Upper lobe of right lung (tissue), 1 donor: ENCODE data around the gene PLA2G5. TPM values are rescaled to one million over a fixed set of nuclear protein-coding genes. Genes with fewer than 3 reads are reported as not detected.

Source experiments
- ATAC-seq: fragments of 200-7000 bp; cut with Tn5 transposase; one replicate; pipeline ENCODE4 v1.9.1; 2020; ENCODE audit warnings: mild to moderate bottlenecking, moderate library complexity
- DNase-seq: peaks from one replicate; pipeline ENCODE4 v3.0.0-alpha.2; 2020
- H3K27ac ChIP-seq: fragments of 200-600 bp; one replicate; pipeline ENCODE4 v1.8.0; 2022
- H3K27me3 ChIP-seq: fragments of 200-600 bp; one replicate; pipeline ENCODE4 v1.8.0; 2022; ENCODE audit warnings: mild to moderate bottlenecking
- H3K36me3 ChIP-seq: fragments of 200-600 bp; one replicate; pipeline ENCODE4 v1.8.0; 2022
- H3K4me1 ChIP-seq: fragments of 200-600 bp; one replicate; pipeline ENCODE4 v1.8.0; 2022
- H3K4me3 ChIP-seq: fragments of 200-600 bp; one replicate; pipeline ENCODE4 v1.8.0; 2022; ENCODE audit warnings: mild to moderate bottlenecking
- H3K9me3 ChIP-seq: fragments of 200-600 bp; one replicate; pipeline ENCODE4 v1.8.0; 2022
- CTCF ChIP-seq: fragments of 200-600 bp; IDR thresholded peaks from one replicate; pipeline ENCODE4 v1.8.0; 2022; ENCODE audit warnings: antibody characterized with exemption
- intact Hi-C: fragments of 100-400 bp; cut with DNase I; formaldehyde crosslinking; loops from one replicate; pipeline ENCODE4 v1.11.0; 2022
- total RNA-seq: library from RNA; stranded (reverse); fragmentation: NEBNext Ultra II Directional; extraction: Animal tissue kit (Norgen Biotek cat#: 25700); gene quantifications from one replicate; pipeline ENCODE4 v1.2.1, GENCODE V29; 2021
- donor health status: DM: no; HTN: yes; CAD: no; lungs with severe emphysema.

The PLA2G5 gene
- total RNA-seq, 1 donor from 2014 or later, result 4.9 TPM

GRCh38 chr1:20134995-20135394 is 65.0 kb downstream of the PLA2G5 start:
- H3K4me3 ChIP-seq, result no peak overlapping the region
- TF ChIP-seq CTCF, result no peak
- H3K27ac ChIP-seq, result no peak overlapping the region
- no peaks in the 10 kb centered on the region for H3K36me3 ChIP-seq
- ATAC-seq (no peak), DNase-seq (no peak)
- H3K27me3 ChIP-seq, result no peaks in the 10 kb centered on the region
- H3K4me1 ChIP-seq, result no peaks in the 10 kb centered on the region
- H3K9me3 ChIP-seq, result no peaks in the 10 kb centered on the region
- intact Hi-C loops, result no loop called here

- no peak for TF ChIP-seq CTCF
- no peaks in the 10 kb centered on the region for H3K9me3 ChIP-seq
Observed at GRCh38 chr1:20136249-20136648, 66.3 kb downstream of the PLA2G5 start.

GRCh38 chr1:20137055-20137454 is 67.1 kb downstream of the PLA2G5 start:
- Histone ChIP-seq H3K4me3 (no peak overlapping the region), H3K27ac (no peak overlapping the region), H3K27me3 (no peaks in the 10 kb centered on the region), H3K9me3 (no peaks in the 10 kb centered on the region), H3K36me3 (no peaks in the 10 kb centered on the region), H3K4me1 (no peaks in the 10 kb centered on the region)
- intact Hi-C loops, result no loop called here
- TF ChIP-seq CTCF, result no peak
- peak; percentile 59 for ATAC-seq
- peak; percentile 56 for DNase-seq

More at GRCh38 chr1:20136249-20136648, 66.3 kb downstream of the PLA2G5 start:
- no peaks in the 10 kb centered on the region for H3K36me3 ChIP-seq
- H3K27ac ChIP-seq, result no peak overlapping the region
- ATAC-seq, result no peak
- intact Hi-C loops, result no loop called here
- no peak for DNase-seq
- no peaks in the 10 kb centered on the region for H3K4me1 ChIP-seq
- H3K27me3 ChIP-seq, result no peaks in the 10 kb centered on the region
- H3K4me3 ChIP-seq, result no peak overlapping the region

- Histone ChIP-seq H3K36me3 (no peaks in the 10 kb centered on the region), H3K9me3 (no peaks in the 10 kb centered on the region), H3K27ac (no peak overlapping the region), H3K4me1 (no peaks in the 10 kb centered on the region), H3K4me3 (no peak overlapping the region), H3K27me3 (no peaks in the 10 kb centered on the region)
- intact Hi-C loops, result no loop called here
- no peak for TF ChIP-seq CTCF
- ATAC-seq, result no peak
- no peak for DNase-seq
Observed at GRCh38 chr1:20137604-20138003, 67.6 kb downstream of the PLA2G5 start.

- no peaks in the 10 kb centered on the region for H3K36me3 ChIP-seq
- no peaks in the 10 kb centered on the region for H3K27me3 ChIP-seq
- no peak for DNase-seq
- intact Hi-C loops, result no loop called here
- H3K9me3 ChIP-seq, result no peaks in the 10 kb centered on the region
- H3K4me1 ChIP-seq, result no peaks in the 10 kb centered on the region
- TF ChIP-seq CTCF, result no peak
- H3K27ac ChIP-seq, result no peak overlapping the region
- ATAC-seq, result no peak
- H3K4me3 ChIP-seq, result no peak overlapping the region
Observed at GRCh38 chr1:20138346-20138745, 68.4 kb downstream of the PLA2G5 start.

GRCh38 chr1:20138961-20139550 is 69.1 kb downstream of the PLA2G5 start, which contains the start of gene PLA2G2F:
Gene PLA2G2F, plus strand, starts transcription at chr1:20139323. Its CDS starts 105 bp downstream, at chr1:20139428.
- Histone ChIP-seq H3K36me3 (no peaks in the 10 kb centered on the region), H3K27me3 (no peaks in the 10 kb centered on the region), H3K4me3 (no peak within 1 kb of the TSS), H3K9me3 (no peaks in the 10 kb centered on the region), H3K4me1 (no peaks in the 10 kb centered on the region), H3K27ac (no peak within 1 kb of the TSS)
- TF ChIP-seq CTCF, result no peak
- no peak for ATAC-seq
- intact Hi-C loops, result no loop called here
- DNase-seq, result no peak
